H1 (cell line): Measurements from ENCODE around the gene RGP1. TPM values are rescaled to one million over a fixed set of nuclear protein-coding genes. Genes with fewer than 3 reads are reported as not detected.

Experiments
- CBX5 ChIP-seq: fragments of 300-800, 300-1000 bp; sonication (generic); IDR thresholded peaks from 2 replicates; pipeline ENCODE4 v1.7.1; 2016; ENCODE audit warnings: antibody characterized with exemption, low read length, low read depth
- EP300 ChIP-seq, 2 experiments: IDR thresholded peaks; 1 replicate in 1 of 2; 2 replicates in 1 of 2; pipeline ENCODE4 v1.6.1; 2011 to 2012; ENCODE audit warnings: low read depth in 2 of 2, low read length in 2 of 2, mild to moderate bottlenecking in 2 of 2, borderline replicate concordance in 1 of 2, inconsistent platforms in 1 of 2, moderate library complexity in 1 of 2
- HDAC6 ChIP-seq: IDR thresholded peaks from one replicate; pipeline ENCODE4 v1.7.1; 2012; ENCODE audit warnings: low read depth, mild to moderate bottlenecking, inconsistent platforms, low read length, moderate library complexity
- KDM4A ChIP-seq: IDR thresholded peaks from one replicate; pipeline ENCODE4 v1.7.1; 2012; ENCODE audit warnings: low read depth, mild to moderate bottlenecking, moderate library complexity, low read length, inconsistent platforms; ENCODE audit not compliant: severe bottlenecking
- KDM5A ChIP-seq: fragments of 200-600 bp; IDR thresholded peaks from 2 replicates; pipeline ENCODE4 v1.7.1; 2012; ENCODE audit warnings: mild to moderate bottlenecking, low read length, inconsistent platforms, mixed read lengths
- POLR2A ChIP-seq, 2 experiments: IDR thresholded peaks; 1 replicate in 1 of 2; 2 replicates in 1 of 2; pipeline ENCODE4 v1.6.1; 2011; ENCODE audit warnings: low read depth in 2 of 2, low read length in 2 of 2, mild to moderate bottlenecking in 2 of 2; ENCODE audit errors: control extremely low read depth in 1 of 2
- RBBP5 ChIP-seq: IDR thresholded peaks from 2 replicates; pipeline ENCODE4 v1.7.1; 2012; ENCODE audit warnings: low read depth, mild to moderate bottlenecking, inconsistent platforms, low read length, moderate library complexity, borderline replicate concordance
- RNF2 ChIP-seq: fragments of 200-900, 300-1000 bp; sonication (generic); IDR thresholded peaks from 2 replicates; pipeline ENCODE4 v1.7.1; 2016; ENCODE audit warnings: borderline replicate concordance, low read depth, mild to moderate bottlenecking, antibody characterized with exemption, low read length; ENCODE audit not compliant: poor library complexity, severe bottlenecking; ENCODE audit errors: missing control alignments
- RXRA ChIP-seq: IDR thresholded peaks from 2 replicates; pipeline ENCODE4 v1.6.1; 2011; ENCODE audit warnings: low read depth, mild to moderate bottlenecking, low read length, moderate library complexity; ENCODE audit not compliant: insufficient read depth
- SRF ChIP-seq: IDR thresholded peaks from 2 replicates; pipeline ENCODE4 v1.6.1; 2011; ENCODE audit warnings: mild to moderate bottlenecking, low read depth, low read length, moderate library complexity
- polyA plus RNA-seq, 7 experiments: library from polyadenylated mRNA; depleted of rRNA in 3 of 7; stranded (reverse) in 5 of 7; unstranded in 2 of 7; fragments of >200 nt in 5 of 7; fragments of 200-250 nt in 2 of 7; gene quantifications; 1 replicate in 5 of 7; 2 replicates in 1 of 7; 4 replicates in 1 of 7; pipeline versions ENCODE4 v1.2.1 to v1.2.3, GENCODE V29; 2011 to 2013; ENCODE audit warnings: missing spikeins in 2 of 7, mixed read lengths in 2 of 7
- total RNA-seq: library from RNA; stranded (reverse); fragmentation: NEBNext Ultra II Directional; extraction: Animal tissue kit (Norgen Biotek cat#: 25700); gene quantifications from 2 replicates; pipeline ENCODE4 v1.2.1, GENCODE V29; 2021
- TF ChIP-seq, protein P1 (sequence below): IDR thresholded peaks from 2 replicates; pipeline ENCODE4 v1.6.1; 2012; ENCODE audit warnings: low read length, inconsistent platforms
- TF ChIP-seq, protein P2 (sequence below): IDR thresholded peaks from 2 replicates; pipeline ENCODE4 v1.6.1; 2011; ENCODE audit warnings: low read depth, mild to moderate bottlenecking, low read length; ENCODE audit not compliant: insufficient read depth
- TF ChIP-seq, protein P3 (sequence below): IDR thresholded peaks from 2 replicates; pipeline ENCODE4 v1.6.1; 2012; ENCODE audit warnings: inconsistent platforms
- TF ChIP-seq, protein P4 (sequence below), 3 experiments: IDR thresholded peaks; 1 replicate in 2 of 3; 2 replicates in 1 of 3; pipeline versions ENCODE4 v1.5.1 to v1.6.1; 2011; ENCODE audit warnings: low read length in 3 of 3, mild to moderate bottlenecking in 3 of 3, inconsistent platforms in 2 of 3, low read depth in 1 of 3, moderate library complexity in 1 of 3; ENCODE audit not compliant: insufficient read depth in 1 of 3; ENCODE audit errors: control extremely low read depth in 1 of 3

The RGP1 gene
- total and polyA plus RNA-seq, 2 of the 8 experiments (the other 6 are each of a cell fraction or from before 2014, with no cell fraction given), result 11.8 to 22.7 TPM

DNA sequence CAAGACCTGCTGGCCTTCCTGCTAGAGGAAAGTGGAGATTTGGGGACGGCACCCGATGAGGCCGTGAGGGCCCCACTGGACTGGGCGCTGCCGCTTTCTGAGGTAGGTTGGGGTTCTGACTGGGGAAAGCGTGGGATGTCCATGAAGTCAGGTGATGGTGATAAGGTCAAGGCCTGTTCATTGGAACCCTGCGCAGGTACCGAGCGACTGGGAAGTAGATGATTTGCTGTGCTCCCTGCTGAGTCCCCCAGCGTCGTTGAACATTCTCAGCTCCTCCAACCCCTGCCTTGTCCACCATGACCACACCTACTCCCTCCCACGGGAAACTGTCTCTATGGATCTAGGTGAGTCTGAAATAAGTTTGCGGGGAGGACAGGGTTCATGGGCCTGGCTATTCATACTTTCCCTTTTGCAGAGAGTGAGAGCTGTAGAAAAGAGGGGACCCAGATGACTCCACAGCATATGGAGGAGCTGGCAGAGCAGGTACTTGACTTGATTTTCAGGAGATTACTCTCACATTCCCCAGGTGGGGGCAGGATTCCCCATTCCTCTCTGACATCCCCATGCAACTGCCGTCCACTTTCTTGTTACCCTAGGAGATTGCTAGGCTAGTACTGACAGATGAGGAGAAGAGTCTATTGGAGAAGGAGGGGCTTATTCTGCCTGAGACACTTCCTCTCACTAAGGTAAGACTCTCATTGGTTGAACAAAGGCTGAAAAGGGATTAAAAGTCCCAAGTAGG, 16.1 kb upstream of the RGP1 start (continued):
- no peak for TF ChIP-seq HDAC6
- TF ChIP-seq POLR2A (IDR thresholded peaks at IDR 0.05; ENCODE audit: control extremely low read depth in 1 of 2, low read depth in 2 of 2, low read length in 2 of 2), result peak in 1 of 2 experiments; percentile 30; a peak in 1 of 3 replicates
- TF ChIP-seq, protein P1, sequence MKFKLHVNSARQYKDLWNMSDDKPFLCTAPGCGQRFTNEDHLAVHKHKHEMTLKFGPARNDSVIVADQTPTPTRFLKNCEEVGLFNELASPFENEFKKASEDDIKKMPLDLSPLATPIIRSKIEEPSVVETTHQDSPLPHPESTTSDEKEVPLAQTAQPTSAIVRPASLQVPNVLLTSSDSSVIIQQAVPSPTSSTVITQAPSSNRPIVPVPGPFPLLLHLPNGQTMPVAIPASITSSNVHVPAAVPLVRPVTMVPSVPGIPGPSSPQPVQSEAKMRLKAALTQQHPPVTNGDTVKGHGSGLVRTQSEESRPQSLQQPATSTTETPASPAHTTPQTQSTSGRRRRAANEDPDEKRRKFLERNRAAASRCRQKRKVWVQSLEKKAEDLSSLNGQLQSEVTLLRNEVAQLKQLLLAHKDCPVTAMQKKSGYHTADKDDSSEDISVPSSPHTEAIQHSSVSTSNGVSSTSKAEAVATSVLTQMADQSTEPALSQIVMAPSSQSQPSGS, result no peak
- TF ChIP-seq RXRA, result no peak
- TF ChIP-seq CBX5, result no peak
- TF ChIP-seq EP300 (IDR thresholded peaks at IDR 0.05; ENCODE audit: borderline replicate concordance in 1 of 2, low read depth in 2 of 2, low read length in 2 of 2), result no peak
- no peak for TF ChIP-seq KDM4A
- TF ChIP-seq RBBP5, result no peak; the same call in 1 of the 2 replicates
- TF ChIP-seq, protein P2, sequence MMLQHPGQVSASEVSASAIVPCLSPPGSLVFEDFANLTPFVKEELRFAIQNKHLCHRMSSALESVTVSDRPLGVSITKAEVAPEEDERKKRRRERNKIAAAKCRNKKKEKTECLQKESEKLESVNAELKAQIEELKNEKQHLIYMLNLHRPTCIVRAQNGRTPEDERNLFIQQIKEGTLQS, result no peak
- no peak for TF ChIP-seq KDM5A
- TF ChIP-seq SRF, result no peak
- TF ChIP-seq, protein P3, sequence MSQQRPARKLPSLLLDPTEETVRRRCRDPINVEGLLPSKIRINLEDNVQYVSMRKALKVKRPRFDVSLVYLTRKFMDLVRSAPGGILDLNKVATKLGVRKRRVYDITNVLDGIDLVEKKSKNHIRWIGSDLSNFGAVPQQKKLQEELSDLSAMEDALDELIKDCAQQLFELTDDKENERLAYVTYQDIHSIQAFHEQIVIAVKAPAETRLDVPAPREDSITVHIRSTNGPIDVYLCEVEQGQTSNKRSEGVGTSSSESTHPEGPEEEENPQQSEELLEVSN, result no peak
- TF ChIP-seq, protein P4, sequence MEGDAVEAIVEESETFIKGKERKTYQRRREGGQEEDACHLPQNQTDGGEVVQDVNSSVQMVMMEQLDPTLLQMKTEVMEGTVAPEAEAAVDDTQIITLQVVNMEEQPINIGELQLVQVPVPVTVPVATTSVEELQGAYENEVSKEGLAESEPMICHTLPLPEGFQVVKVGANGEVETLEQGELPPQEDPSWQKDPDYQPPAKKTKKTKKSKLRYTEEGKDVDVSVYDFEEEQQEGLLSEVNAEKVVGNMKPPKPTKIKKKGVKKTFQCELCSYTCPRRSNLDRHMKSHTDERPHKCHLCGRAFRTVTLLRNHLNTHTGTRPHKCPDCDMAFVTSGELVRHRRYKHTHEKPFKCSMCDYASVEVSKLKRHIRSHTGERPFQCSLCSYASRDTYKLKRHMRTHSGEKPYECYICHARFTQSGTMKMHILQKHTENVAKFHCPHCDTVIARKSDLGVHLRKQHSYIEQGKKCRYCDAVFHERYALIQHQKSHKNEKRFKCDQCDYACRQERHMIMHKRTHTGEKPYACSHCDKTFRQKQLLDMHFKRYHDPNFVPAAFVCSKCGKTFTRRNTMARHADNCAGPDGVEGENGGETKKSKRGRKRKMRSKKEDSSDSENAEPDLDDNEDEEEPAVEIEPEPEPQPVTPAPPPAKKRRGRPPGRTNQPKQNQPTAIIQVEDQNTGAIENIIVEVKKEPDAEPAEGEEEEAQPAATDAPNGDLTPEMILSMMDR (IDR thresholded peaks at IDR 0.05; ENCODE audit: control extremely low read depth in 1 of 3, insufficient read depth in 1 of 3, low read depth in 1 of 3, low read length in 3 of 3), result peak in 2 of 3 experiments; percentile 14 to 37; a peak in 2 of 4 replicates
- TF ChIP-seq RNF2, result no peak
